Measurements from ENCODE around the gene PRKCA.

GRCh38 chr17:66831383-66832210 is 529.2 kb downstream of the PRKCA start:
- TF ChIP-seq CTCF (IDR thresholded peaks at IDR 0.05) (no peak), POLR2A (IDR thresholded peaks at IDR 0.05) (no peak)

All from vagina (tissue), 2 donors.